Chondrocyte (in vitro differentiated cells): Measurements from ENCODE around the gene UGCG. TPM values are rescaled to one million over a fixed set of nuclear protein-coding genes. Genes with fewer than 3 reads are reported as not detected.
"Not testable (repeated sequence)": the region's sequence is repeated elsewhere in the genome, so short reads cannot be mapped to it uniquely, and the experiment has no call there.

Source experiments
- DNase-seq: peaks from one replicate; pipeline ENCODE4 v3.0.0; 2021; ENCODE audit warnings: mixed read lengths, low spot score
- H3K27ac Mint-ChIP-seq: one replicate; pipeline ENCODE4 v1.8.0; 2021; ENCODE audit warnings: mild to moderate bottlenecking, moderate library complexity, mixed read lengths; ENCODE audit not compliant: unreplicated experiment
- H3K27me3 Mint-ChIP-seq: 2 replicates; pipeline ENCODE4 v1.8.0; 2021; ENCODE audit warnings: low read depth, mixed read lengths
- H3K36me3 Mint-ChIP-seq: 2 replicates; pipeline ENCODE4 v1.8.0; 2021; ENCODE audit warnings: low read depth, mixed read lengths
- H3K4me1 Mint-ChIP-seq: 2 replicates; pipeline ENCODE4 v1.8.0; 2021; ENCODE audit warnings: low read depth, mild to moderate bottlenecking, mixed read lengths
- H3K4me3 Mint-ChIP-seq: one replicate; pipeline ENCODE4 v1.8.0; 2021; ENCODE audit warnings: mild to moderate bottlenecking, moderate library complexity, mixed read lengths; ENCODE audit not compliant: unreplicated experiment
- H3K9me3 Mint-ChIP-seq: 2 replicates; pipeline ENCODE4 v1.8.0; 2021; ENCODE audit warnings: low read depth, mixed read lengths
- CTCF ChIP-seq: fragments of 200-600 bp; sonication (generic); IDR thresholded peaks from 2 replicates; pipeline ENCODE4 v1.5.0; 2021; ENCODE audit warnings: antibody characterized with exemption, mild to moderate bottlenecking, moderate library complexity
- total RNA-seq: library from RNA; stranded (reverse); gene quantifications from 3 replicates; pipeline ENCODE4 v1.2.1, GENCODE V29; 2021

The UGCG gene
- total RNA-seq, 1 donor from 2014 or later = 30.9 TPM

GRCh38 chr9:111876179-111876578, 20.4 kb upstream of the UGCG start:
- peaks cover 4% of the 10 kb centered on the region for H3K9me3 Mint-ChIP-seq
- TF ChIP-seq CTCF = no peak
- peaks cover 2% of the 10 kb centered on the region for H3K36me3 Mint-ChIP-seq
- H3K4me3 Mint-ChIP-seq = no peak overlapping the region
- no peak for DNase-seq
- no peaks in the 10 kb centered on the region for H3K4me1 Mint-ChIP-seq
- no peak overlapping the region for H3K27ac Mint-ChIP-seq
- no peaks in the 10 kb centered on the region for H3K27me3 Mint-ChIP-seq

GRCh38 chr9:111877420-111877819, 19.2 kb upstream of the UGCG start:
- H3K27ac Mint-ChIP-seq = no peak overlapping the region
- peaks cover 8% of the 10 kb centered on the region for H3K9me3 Mint-ChIP-seq
- peaks cover 2% of the 10 kb centered on the region for H3K36me3 Mint-ChIP-seq
- no peaks in the 10 kb centered on the region for H3K4me1 Mint-ChIP-seq
- H3K27me3 Mint-ChIP-seq = no peaks in the 10 kb centered on the region
- no peak overlapping the region for H3K4me3 Mint-ChIP-seq
- DNase-seq = no peak
- TF ChIP-seq CTCF = no peak

- no peak for DNase-seq
- no peak overlapping the region for H3K27ac Mint-ChIP-seq
- H3K9me3 Mint-ChIP-seq = peaks cover 8% of the 10 kb centered on the region
- no peaks in the 10 kb centered on the region for H3K4me1 Mint-ChIP-seq
- H3K36me3 Mint-ChIP-seq = peaks cover 2% of the 10 kb centered on the region
- H3K27me3 Mint-ChIP-seq = no peaks in the 10 kb centered on the region
- TF ChIP-seq CTCF = no peak
- no peak overlapping the region for H3K4me3 Mint-ChIP-seq
Observed at GRCh38 chr9:111878946-111879345, 17.7 kb upstream of the UGCG start.

- no peak for DNase-seq
- Mint-ChIP-seq H3K27me3 (no peaks in the 10 kb centered on the region), H3K4me3 (no peak overlapping the region), H3K27ac (no peak overlapping the region), H3K4me1 (no peaks in the 10 kb centered on the region), H3K9me3 (no peaks in the 10 kb centered on the region), H3K36me3 (no peaks in the 10 kb centered on the region)
- TF ChIP-seq CTCF = no peak
Observed at GRCh38 chr9:111886983-111887718, 9.5 kb upstream of the UGCG start.

- Mint-ChIP-seq H3K27ac (no peak overlapping the region), H3K4me1 (no peaks in the 10 kb centered on the region), H3K27me3 (no peaks in the 10 kb centered on the region), H3K9me3 (no peaks in the 10 kb centered on the region), H3K36me3 (no peaks in the 10 kb centered on the region), H3K4me3 (no peak overlapping the region)
- TF ChIP-seq CTCF = no peak
- no peak for DNase-seq
Observed at GRCh38 chr9:111890334-111890733, 6.3 kb upstream of the UGCG start.

- H3K36me3 Mint-ChIP-seq, H3K4me3 Mint-ChIP-seq, H3K27me3 Mint-ChIP-seq, H3K27ac Mint-ChIP-seq, H3K4me1 Mint-ChIP-seq, DNase-seq, H3K9me3 Mint-ChIP-seq: not testable (repeated sequence)
Observed at GRCh38 chr9:111890867-111891266, 5.7 kb upstream of the UGCG start.
